ENCODE results near the gene DBH.

DNA sequence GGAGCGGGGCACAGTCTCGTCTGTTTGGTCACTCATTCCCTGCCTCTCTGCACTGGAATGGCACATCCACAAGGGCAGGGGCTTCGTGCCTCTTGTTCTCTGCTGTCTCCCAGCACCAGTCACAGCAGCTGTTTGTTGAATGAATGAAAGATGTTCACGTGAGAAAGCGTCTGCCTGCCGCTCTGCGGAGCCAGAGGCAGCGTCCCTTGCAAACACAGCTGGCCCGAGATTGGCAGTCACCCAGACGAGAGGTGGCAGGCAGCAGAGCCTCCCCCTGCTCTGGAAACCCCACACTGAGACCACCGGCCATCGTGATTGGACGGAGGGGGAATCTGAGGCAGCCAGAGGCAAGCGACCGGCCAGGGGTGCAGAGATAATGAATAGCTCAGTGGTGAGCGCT is 21.0 kb upstream of the DBH start:
- TF ChIP-seq, protein P1, sequence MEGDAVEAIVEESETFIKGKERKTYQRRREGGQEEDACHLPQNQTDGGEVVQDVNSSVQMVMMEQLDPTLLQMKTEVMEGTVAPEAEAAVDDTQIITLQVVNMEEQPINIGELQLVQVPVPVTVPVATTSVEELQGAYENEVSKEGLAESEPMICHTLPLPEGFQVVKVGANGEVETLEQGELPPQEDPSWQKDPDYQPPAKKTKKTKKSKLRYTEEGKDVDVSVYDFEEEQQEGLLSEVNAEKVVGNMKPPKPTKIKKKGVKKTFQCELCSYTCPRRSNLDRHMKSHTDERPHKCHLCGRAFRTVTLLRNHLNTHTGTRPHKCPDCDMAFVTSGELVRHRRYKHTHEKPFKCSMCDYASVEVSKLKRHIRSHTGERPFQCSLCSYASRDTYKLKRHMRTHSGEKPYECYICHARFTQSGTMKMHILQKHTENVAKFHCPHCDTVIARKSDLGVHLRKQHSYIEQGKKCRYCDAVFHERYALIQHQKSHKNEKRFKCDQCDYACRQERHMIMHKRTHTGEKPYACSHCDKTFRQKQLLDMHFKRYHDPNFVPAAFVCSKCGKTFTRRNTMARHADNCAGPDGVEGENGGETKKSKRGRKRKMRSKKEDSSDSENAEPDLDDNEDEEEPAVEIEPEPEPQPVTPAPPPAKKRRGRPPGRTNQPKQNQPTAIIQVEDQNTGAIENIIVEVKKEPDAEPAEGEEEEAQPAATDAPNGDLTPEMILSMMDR (IDR thresholded peaks at IDR 0.05), result no peak
- no peak for TF ChIP-seq POLR2A (IDR thresholded peaks at IDR 0.05)

All from body of pancreas (tissue), 4 donors.